ENCODE data around the gene TCAIM. TPM values are rescaled to one million over a fixed set of nuclear protein-coding genes. Genes with fewer than 3 reads are reported as not detected.
A peak's percentile ranks its signal among the peaks of the same experiment; 100 is the strongest.

Gene TCAIM
- total and polyA plus RNA-seq, 2 donors (not counting 3 experiments of a cell fraction or from before 2014, with no cell fraction given), result 9.2 to 18.2 TPM

- H2AFZ ChIP-seq (ENCODE audit: low read depth, low read length), result no peak overlapping the region
- POLR2A ChIA-PET, result interaction anchor here (0.6 kb wide), 1 partner anchor 166 kb away, joined by 3 read pairs; no protein-coding TSS in a partner anchor
- H4K20me1 ChIP-seq (replicated peaks; ENCODE audit: control insufficient read depth, extremely low read depth, insufficient read depth, low read length), result no peaks in the 10 kb centered on the region
- no peak overlapping the region for H3K9ac ChIP-seq (replicated peaks; ENCODE audit: extremely low read depth, insufficient read depth, low read length)
- no peaks in the 10 kb centered on the region for H3K36me3 ChIP-seq (ENCODE audit: control insufficient read depth in 2 of 2, extremely low read depth in 1 of 2, insufficient read depth in 2 of 2, low read length in 2 of 2)
- FAIRE-seq, result peak; percentile 62
- H3K4me1 ChIP-seq (ENCODE audit: control insufficient read depth, extremely low read depth, insufficient read depth, low read length), result peaks cover 6% of the 10 kb centered on the region
- intact Hi-C loops (cut with micrococcal nuclease), result no loop called here
- TF ChIP-seq JUN (IDR thresholded peaks at IDR 0.05; ENCODE audit: borderline replicate concordance, insufficient read depth, insufficient read length, low read depth) (peak; percentile 62), POLR2AphosphoS5 (IDR thresholded peaks at IDR 0.05; ENCODE audit: insufficient read depth, low read depth, low read length) (no peak), MYC (IDR thresholded peaks at IDR 0.05; ENCODE audit: low read depth, low read length) (no peak), FOS (IDR thresholded peaks at IDR 0.05; ENCODE audit: borderline replicate concordance, insufficient read depth, low read length) (peak; percentile 61)
- no peaks in the 10 kb centered on the region for H3K27me3 ChIP-seq (ENCODE audit: control insufficient read depth in 2 of 2, insufficient read depth in 2 of 2, low read length in 2 of 2)
- DNase-seq (ENCODE audit: low read depth, low spot score), result peak; percentile 60
- CTCF ChIA-PET, result interaction anchor here (1.6 kb wide), 1 partner anchor 12 kb away, joined by 4 read pairs; no protein-coding TSS in a partner anchor
- H3K27ac ChIP-seq (ENCODE audit: insufficient read depth, low read depth, low read length), result no peak overlapping the region
- no peaks in the 10 kb centered on the region for H3K79me2 ChIP-seq (ENCODE audit: control insufficient read depth, insufficient read depth, low read length)
- no peaks in the 10 kb centered on the region for H3K9me1 ChIP-seq (replicated peaks; ENCODE audit: control insufficient read depth, extremely low read depth, insufficient read depth, low read length)
- no peak overlapping the region for H3K4me2 ChIP-seq (ENCODE audit: insufficient read depth, low read length)
- no peaks in the 10 kb centered on the region for H3K9me3 ChIP-seq (replicated peaks; ENCODE audit: control insufficient read depth, insufficient read depth, low read length)
- BruUV-seq (replicated peaks), result no TSS peak
- no peak overlapping the region for H3K4me3 ChIP-seq (replicated peaks in 1 of 3; ENCODE audit: insufficient read depth in 1 of 3, low read depth in 1 of 3, low read length in 3 of 3)
- dilution Hi-C loops (cut with MboI; ENCODE audit: extremely low pct_ligation_motif_present, low sequenced_read_pairs), result no loop called here
These were observed 16.9 kb downstream of the TCAIM start for GRCh38 chr3:44355362-44356033.

GRCh38 chr3:44359146-44359751, 20.7 kb downstream of the TCAIM start:
- intact Hi-C loops (cut with micrococcal nuclease) (no loop called here), dilution Hi-C loops (cut with MboI; ENCODE audit: extremely low pct_ligation_motif_present, low sequenced_read_pairs) (no loop called here)
- Histone ChIP-seq H2AFZ (ENCODE audit: low read depth, low read length) (no peak overlapping the region), H3K79me2 (ENCODE audit: control insufficient read depth, insufficient read depth, low read length) (no peaks in the 10 kb centered on the region), H3K4me1 (ENCODE audit: control insufficient read depth, extremely low read depth, insufficient read depth, low read length) (peaks cover 6% of the 10 kb centered on the region), H4K20me1 (replicated peaks; ENCODE audit: control insufficient read depth, extremely low read depth, insufficient read depth, low read length) (no peaks in the 10 kb centered on the region), H3K27ac (ENCODE audit: insufficient read depth, low read depth, low read length) (no peak overlapping the region), H3K9me3 (replicated peaks; ENCODE audit: control insufficient read depth, insufficient read depth, low read length) (no peaks in the 10 kb centered on the region), H3K36me3 (ENCODE audit: control insufficient read depth in 2 of 2, extremely low read depth in 1 of 2, insufficient read depth in 2 of 2, low read length in 2 of 2) (no peaks in the 10 kb centered on the region), H3K4me2 (ENCODE audit: insufficient read depth, low read length) (no peak overlapping the region), H3K4me3 (replicated peaks in 1 of 3; ENCODE audit: insufficient read depth in 1 of 3, low read depth in 1 of 3, low read length in 3 of 3) (no peak overlapping the region), H3K9ac (replicated peaks; ENCODE audit: extremely low read depth, insufficient read depth, low read length) (no peak overlapping the region), H3K9me1 (replicated peaks; ENCODE audit: control insufficient read depth, extremely low read depth, insufficient read depth, low read length) (no peaks in the 10 kb centered on the region), H3K27me3 (ENCODE audit: control insufficient read depth in 2 of 2, insufficient read depth in 2 of 2, low read length in 2 of 2) (no peaks in the 10 kb centered on the region)
- TF ChIP-seq GATA2 (IDR thresholded peaks at IDR 0.05; ENCODE audit: insufficient read depth, insufficient read length, low read depth, low read length) (no peak), POLR2AphosphoS5 (IDR thresholded peaks at IDR 0.05; ENCODE audit: insufficient read depth, low read depth, low read length) (no peak), CTCF (IDR thresholded peaks at IDR 0.05; ENCODE audit: extremely low read depth in 1 of 2, insufficient read depth in 1 of 2, low read depth in 1 of 2, low read length in 2 of 2) (no peak), EZH2 (IDR thresholded peaks at IDR 0.05; ENCODE audit: borderline replicate concordance, low read depth, low read length, severe bottlenecking) (no peak), MAX (IDR thresholded peaks at IDR 0.05; ENCODE audit: insufficient read depth, insufficient read length) (no peak), POLR2A (IDR thresholded peaks at IDR 0.05; ENCODE audit: low read depth, low read length) (no peak), JUN (IDR thresholded peaks at IDR 0.05; ENCODE audit: borderline replicate concordance, insufficient read depth, insufficient read length, low read depth) (no peak), FOS (IDR thresholded peaks at IDR 0.05; ENCODE audit: borderline replicate concordance, insufficient read depth, low read length) (no peak), MYC (IDR thresholded peaks at IDR 0.05; ENCODE audit: low read depth, low read length) (no peak)
- no peak for DNase-seq (ENCODE audit: low read depth, low spot score)
- no peak for FAIRE-seq
- ChIA-PET POLR2A (no interaction called here), CTCF (no interaction called here)
- BruUV-seq (replicated peaks), result no TSS peak
